Neuronal stem cell (in vitro differentiated cells): ENCODE results near the gene EFCAB14.

Source experiments
- DNase-seq: peaks from one replicate; pipeline ENCODE4 v3.0.0-alpha.2; 2013; ENCODE audit warnings: low spot score
- H2AFZ ChIP-seq: one replicate; pipeline ENCODE4 v1.6.1; 2013; ENCODE audit warnings: mild to moderate bottlenecking, low read length, inconsistent platforms
- H2AK5ac ChIP-seq: 2 replicates; pipeline ENCODE4 v1.6.1; 2013; ENCODE audit warnings: low read depth, mild to moderate bottlenecking, inconsistent platforms, low read length, moderate library complexity, mixed read lengths
- H2BK120ac ChIP-seq: 2 replicates; pipeline ENCODE4 v1.6.1; 2013; ENCODE audit warnings: low read depth, mild to moderate bottlenecking, inconsistent platforms, low read length, moderate library complexity, mixed read lengths
- H2BK12ac ChIP-seq: one replicate; pipeline ENCODE4 v1.6.1; 2013; ENCODE audit warnings: low read length, inconsistent platforms
- H2BK15ac ChIP-seq: 2 replicates; pipeline ENCODE4 v1.6.1; 2013; ENCODE audit warnings: mild to moderate bottlenecking, low read length, inconsistent platforms, mixed read lengths
- H2BK5ac ChIP-seq: one replicate; pipeline ENCODE4 v1.6.1; 2013; ENCODE audit warnings: inconsistent platforms, mild to moderate bottlenecking, low read length, moderate library complexity
- H3K14ac ChIP-seq: one replicate; pipeline ENCODE4 v1.6.1; 2013; ENCODE audit warnings: low read length, inconsistent platforms
- H3K18ac ChIP-seq: 2 replicates; pipeline ENCODE4 v1.6.1; 2013; ENCODE audit warnings: low read length, inconsistent platforms
- H3K23ac ChIP-seq: 2 replicates; pipeline ENCODE4 v1.6.1; 2013; ENCODE audit warnings: low read depth, mild to moderate bottlenecking, mixed read lengths, low read length, inconsistent platforms; ENCODE audit not compliant: poor library complexity
- H3K27ac ChIP-seq: replicated peaks from 3 replicates; pipeline ENCODE4 v1.5.1; 2013; ENCODE audit warnings: low read length, inconsistent platforms
- H3K27me3 ChIP-seq, 3 experiments: 2 replicates each; pipeline ENCODE4 v1.6.1; 2013; ENCODE audit warnings: low read length in 3 of 3, mild to moderate bottlenecking in 2 of 3, inconsistent platforms in 1 of 3, low read depth in 1 of 3, mixed read lengths in 1 of 3, moderate library complexity in 1 of 3; ENCODE audit not compliant: control insufficient read depth in 3 of 3, insufficient read depth in 3 of 3
- H3K36me3 ChIP-seq, 2 donors: replicated peaks in 1 of 2; 2 replicates each; pipeline ENCODE4 v1.6.1; 2013; ENCODE audit warnings: low read length in 2 of 2; ENCODE audit not compliant: control insufficient read depth in 2 of 2, insufficient read depth in 2 of 2
- H3K4ac ChIP-seq: 2 replicates; pipeline ENCODE4 v1.6.1; 2013; ENCODE audit warnings: inconsistent platforms, mild to moderate bottlenecking, low read length, moderate library complexity
- H3K4me1 ChIP-seq, 2 donors: 1 replicate in 1 of 2; 2 replicates in 1 of 2; pipeline ENCODE4 v1.6.1; 2013; ENCODE audit warnings: low read length in 2 of 2, low read depth in 1 of 2; ENCODE audit not compliant: control insufficient read depth in 2 of 2, insufficient read depth in 1 of 2
- H3K4me2 ChIP-seq: one replicate; pipeline ENCODE4 v1.6.1; 2013; ENCODE audit warnings: mild to moderate bottlenecking, low read length, inconsistent platforms; ENCODE audit not compliant: insufficient read depth, poor library complexity, severe bottlenecking
- H3K4me3 ChIP-seq, 2 donors: 2 replicates each; pipeline ENCODE4 v1.5.1; 2013; ENCODE audit warnings: low read length in 2 of 2, mild to moderate bottlenecking in 2 of 2, inconsistent platforms in 1 of 2, moderate library complexity in 1 of 2
- H3K79me1 ChIP-seq: one replicate; pipeline ENCODE4 v1.6.1; 2013; ENCODE audit warnings: low read depth, mild to moderate bottlenecking, inconsistent platforms, low read length, moderate library complexity
- H3K9ac ChIP-seq: one replicate; pipeline ENCODE4 v1.6.1; 2013; ENCODE audit warnings: mild to moderate bottlenecking, low read depth, low read length, inconsistent platforms; ENCODE audit not compliant: poor library complexity
- H3K9me3 ChIP-seq, 2 donors: replicated peaks in 1 of 2; 2 replicates each; pipeline versions ENCODE3 to v1.6.1; 2013; ENCODE audit warnings: low read length in 2 of 2, mild to moderate bottlenecking in 2 of 2, inconsistent platforms in 1 of 2, low read depth in 1 of 2, mixed read lengths in 1 of 2, moderate library complexity in 1 of 2; ENCODE audit not compliant: control insufficient read depth in 2 of 2, insufficient read depth in 1 of 2
- H4K8ac ChIP-seq: one replicate; pipeline ENCODE4 v1.6.1; 2013; ENCODE audit warnings: low read depth, mild to moderate bottlenecking, inconsistent platforms, low read length, moderate library complexity
- H4K91ac ChIP-seq: one replicate; pipeline ENCODE4 v1.6.1; 2013; ENCODE audit warnings: low read length, low read depth, mild to moderate bottlenecking, inconsistent platforms; ENCODE audit not compliant: poor library complexity
- WGBS, 2 donors: extraction: QIAGEN DNeasy Blood & Tissue Kit; methylation state at CpG; one replicate each; pipeline ENCODE4 v1.1.7; 2013; ENCODE audit warnings: missing lambda C conversion rate in 2 of 2, mixed read lengths in 1 of 2; ENCODE audit not compliant: insufficient read length in 2 of 2, insufficient replicate concordance in 1 of 2; ENCODE audit errors: extremely low coverage in 2 of 2; 5-methylcytosine and 5-hydroxymethylcytosine counted together

Gene EFCAB14

GRCh38 chr1:46643368-46643775, 75.5 kb downstream of the EFCAB14 start:
- H3K9me3 ChIP-seq: no peaks in the 10 kb centered on the region
- no peak overlapping the region for H3K27ac ChIP-seq
- H3K18ac ChIP-seq: no peak overlapping the region
- no peak overlapping the region for H3K4me3 ChIP-seq
- H3K27me3 ChIP-seq: no peaks in the 10 kb centered on the region
- H2BK12ac ChIP-seq: no peak overlapping the region
- no peak overlapping the region for H2AFZ ChIP-seq
- no peak overlapping the region for H2BK5ac ChIP-seq
- no peaks in the 10 kb centered on the region for H3K4me1 ChIP-seq
- no peak overlapping the region for H2AK5ac ChIP-seq
- H3K23ac ChIP-seq: no peak overlapping the region
- no peak overlapping the region for H2BK120ac ChIP-seq
- peaks cover 6 to 57% of the 10 kb centered on the region in 2 donors for H3K36me3 ChIP-seq
- H3K79me1 ChIP-seq: no peaks in the 10 kb centered on the region
- no peak overlapping the region for H4K91ac ChIP-seq
- H3K4ac ChIP-seq: no peak overlapping the region
- H4K8ac ChIP-seq: no peak overlapping the region
- no peak overlapping the region for H2BK15ac ChIP-seq
- H3K14ac ChIP-seq: no peak overlapping the region
- H3K9ac ChIP-seq: no peak overlapping the region
- no peak for DNase-seq
- no peak overlapping the region for H3K4me2 ChIP-seq

DNA sequence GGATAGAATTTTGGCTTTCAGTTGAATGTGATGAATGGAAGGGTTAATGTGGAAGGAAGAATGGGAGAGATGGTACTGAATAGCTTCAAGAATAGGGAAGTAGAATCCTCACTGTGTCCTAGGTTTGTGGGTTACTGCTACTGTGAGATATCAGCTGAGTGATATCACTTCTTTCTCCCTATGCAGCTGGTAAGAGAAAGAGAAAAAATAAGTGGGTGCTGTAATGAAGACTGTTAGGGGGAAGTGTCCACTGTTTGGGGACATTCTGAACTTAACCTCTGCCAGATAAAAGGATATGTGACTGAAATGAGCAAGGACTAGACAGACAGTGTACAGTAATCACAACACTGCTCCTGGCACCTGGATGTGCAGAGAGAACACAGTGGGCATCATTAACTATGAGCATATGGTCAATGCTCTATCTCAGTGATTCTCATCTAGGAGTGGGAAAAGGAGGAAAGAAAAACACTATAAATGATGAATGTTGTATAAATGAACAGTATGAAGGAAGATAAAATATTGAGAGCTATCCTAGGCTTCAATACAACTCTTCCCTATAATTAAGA, 76.7 kb downstream of the EFCAB14 start:
- Histone ChIP-seq H4K8ac (no peak overlapping the region), H2AK5ac (no peak overlapping the region), H3K9ac (no peak overlapping the region), H3K4ac (no peak overlapping the region), H3K9me3 (no peaks in the 10 kb centered on the region), H3K79me1 (no peaks in the 10 kb centered on the region), H4K91ac (no peak overlapping the region), H3K27me3 (no peaks in the 10 kb centered on the region), H3K4me1 (no peaks in the 10 kb centered on the region), H3K27ac (no peak overlapping the region), H3K4me3 (no peak overlapping the region), H2BK15ac (no peak overlapping the region), H3K14ac (no peak overlapping the region), H2BK5ac (no peak overlapping the region), H2AFZ (no peak overlapping the region), H3K4me2 (no peak overlapping the region), H2BK12ac (no peak overlapping the region), H3K23ac (no peak overlapping the region), H2BK120ac (no peak overlapping the region), H3K18ac (no peak overlapping the region), H3K36me3 (peaks cover 4 to 49% of the 10 kb centered on the region in 2 donors)
- no peak for DNase-seq

- Histone ChIP-seq H3K14ac (no peak overlapping the region), H3K9ac (no peak overlapping the region), H3K79me1 (no peaks in the 10 kb centered on the region), H2AK5ac (no peak overlapping the region), H2BK15ac (no peak overlapping the region), H3K18ac (no peak overlapping the region), H2BK12ac (no peak overlapping the region), H2BK5ac (no peak overlapping the region), H3K4me2 (no peak overlapping the region), H2BK120ac (no peak overlapping the region), H3K27me3 (no peaks in the 10 kb centered on the region), H3K27ac (no peak overlapping the region), H4K91ac (no peak overlapping the region), H3K9me3 (no peaks in the 10 kb centered on the region), H3K4me1 (no peaks in the 10 kb centered on the region), H3K4ac (no peak overlapping the region), H3K36me3 (peaks cover 11 to 59% of the 10 kb centered on the region in 2 donors), H3K4me3 (no peak overlapping the region), H3K23ac (no peak overlapping the region), H2AFZ (no peak overlapping the region), H4K8ac (no peak overlapping the region)
- no CpG with 5 or more reads among the region's 1 CpG for WGBS, 2 donors
- DNase-seq: no peak
These were observed 79.4 kb downstream of the EFCAB14 start for GRCh38 chr1:46639547-46639946.

DNA sequence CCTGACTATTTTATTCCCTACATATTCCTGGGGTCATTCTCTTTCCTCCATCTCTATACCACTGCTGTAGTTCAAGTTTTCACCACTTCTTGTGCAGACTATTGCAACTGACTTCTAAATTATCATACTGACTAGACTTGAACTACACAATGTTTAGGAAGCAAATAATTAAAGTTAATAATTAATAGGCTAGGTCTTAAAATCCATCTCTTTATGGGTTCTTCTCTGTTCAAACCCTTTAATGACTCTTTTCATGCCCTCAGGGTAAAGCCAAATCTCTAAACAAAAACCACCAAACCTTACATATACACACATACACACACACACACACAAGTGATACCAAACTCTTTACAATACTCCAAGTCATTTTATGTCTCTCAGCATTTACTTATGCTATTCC, 80.0 kb downstream of the EFCAB14 start:
- H3K79me1 ChIP-seq: no peaks in the 10 kb centered on the region
- no peak overlapping the region for H3K4me3 ChIP-seq
- H2BK5ac ChIP-seq: no peak overlapping the region
- no peak overlapping the region for H3K9ac ChIP-seq
- no peak overlapping the region for H2AK5ac ChIP-seq
- no peak overlapping the region for H2AFZ ChIP-seq
- H3K14ac ChIP-seq: no peak overlapping the region
- H4K91ac ChIP-seq: no peak overlapping the region
- H3K23ac ChIP-seq: no peak overlapping the region
- no peaks in the 10 kb centered on the region for H3K4me1 ChIP-seq
- no peak overlapping the region for H3K18ac ChIP-seq
- H3K4me2 ChIP-seq: no peak overlapping the region
- no peak for DNase-seq
- H3K9me3 ChIP-seq: no peaks in the 10 kb centered on the region
- no peak overlapping the region for H2BK120ac ChIP-seq
- H3K27me3 ChIP-seq: no peaks in the 10 kb centered on the region
- H3K36me3 ChIP-seq: peaks cover 13 to 62% of the 10 kb centered on the region in 2 donors
- H2BK15ac ChIP-seq: no peak overlapping the region
- H3K4ac ChIP-seq: no peak overlapping the region
- H4K8ac ChIP-seq: no peak overlapping the region
- H2BK12ac ChIP-seq: no peak overlapping the region
- H3K27ac ChIP-seq: no peak overlapping the region
